Measurements from ENCODE around the gene CAPZB. TPM values are rescaled to one million over a fixed set of nuclear protein-coding genes. Genes with fewer than 3 reads are reported as not detected.

The CAPZB gene
- total RNA-seq, 1 experiment from 2014 or later: 348 TPM

- H3K56ac ChIP-seq (ENCODE audit: insufficient read length, low read depth, low read length): no peak overlapping the region
- peak overlapping the region in 2 of 3 experiments; percentile 67 to 73; a peak in 3 of 7 replicates for H3K27ac Mint-ChIP-seq
- no peak overlapping the region for H2BK120ac ChIP-seq (ENCODE audit: low read depth, low read length, poor library complexity, severe bottlenecking)
- H3K79me2 ChIP-seq (ENCODE audit: insufficient read depth, low read length): no peaks in the 10 kb centered on the region
- no peak overlapping the region for H2AK5ac ChIP-seq (ENCODE audit: insufficient read length, low read length)
- H3K27me3 ChIP-seq (ENCODE audit: insufficient read depth, low read length): no peaks in the 10 kb centered on the region
- H3K27me3 Mint-ChIP-seq (ENCODE audit: low read depth): no peaks in the 10 kb centered on the region; the same call in none of the 2 replicates
- H3K79me1 ChIP-seq (ENCODE audit: insufficient read depth, low read depth, low read length, poor library complexity, severe bottlenecking): no peaks in the 10 kb centered on the region
- no peak overlapping the region for H3K18ac ChIP-seq (ENCODE audit: insufficient read length, low read depth, low read length)
- no peak overlapping the region for H3K4ac ChIP-seq (ENCODE audit: low read depth, low read length)
- H3K27ac ChIP-seq (ENCODE audit: insufficient read length, low read depth, low read length): no peak overlapping the region
- DNase-seq: no peak
- no CpG with 5 or more reads among the region's 15 CpGs for whole genome bisulfite sequencing (ENCODE audit: extremely low coverage, insufficient read length, low lambda C conversion rate)
- no peaks in the 10 kb centered on the region for H3K23me2 ChIP-seq (ENCODE audit: insufficient read length, low read depth, low read length, poor library complexity, severe bottlenecking)
- H3K4me3 Mint-ChIP-seq: no peak overlapping the region
- TF ChIP-seq CTCF (conservative IDR thresholded peaks at IDR 0.05): no peak
- no peak overlapping the region for H4K8ac ChIP-seq (replicated peaks; ENCODE audit: insufficient read length, low read depth, low read length)
- H3K9me3 ChIP-seq (ENCODE audit: control insufficient read depth, low read depth, low read length): no peaks in the 10 kb centered on the region
- no peak overlapping the region for H3K4me2 ChIP-seq (ENCODE audit: insufficient read depth, insufficient read length, low read length)
- H2BK12ac ChIP-seq (ENCODE audit: insufficient read length, low read depth, low read length): no peak overlapping the region
- no peak overlapping the region for H4K91ac ChIP-seq (ENCODE audit: insufficient read length, low read depth, low read length)
- H2BK5ac ChIP-seq (ENCODE audit: insufficient read length, low read length): no peak overlapping the region
- H3K9me3 Mint-ChIP-seq: no peaks in the 10 kb centered on the region
- H3T11ph ChIP-seq (ENCODE audit: low read length): no peak overlapping the region
- no peak overlapping the region for H2AFZ ChIP-seq (ENCODE audit: low read length)
- H3K14ac ChIP-seq (ENCODE audit: insufficient read depth, low read length): no peak overlapping the region
- H4K5ac ChIP-seq (ENCODE audit: insufficient read length, low read depth, low read length): no peak overlapping the region
- no peak overlapping the region for H3K23ac ChIP-seq (ENCODE audit: insufficient read length, low read depth, low read length)
- H4K20me1 ChIP-seq (ENCODE audit: control insufficient read depth, insufficient read depth, insufficient read length): no peaks in the 10 kb centered on the region
- H3K36me3 Mint-ChIP-seq (ENCODE audit: insufficient read depth in 1 of 3, low read depth in 3 of 3): peaks cover 29 to 55% (median 50%) of the 10 kb centered on the region in 3 experiments
- H3K4me1 ChIP-seq (ENCODE audit: insufficient read depth, low read length): no peaks in the 10 kb centered on the region
- H3K4me1 Mint-ChIP-seq: peaks cover 9 to 13% of the 10 kb centered on the region in 2 experiments
- H3K9ac ChIP-seq (ENCODE audit: extremely low read depth, insufficient read length, low read length): no peak overlapping the region
- no peak overlapping the region for H2BK15ac ChIP-seq (ENCODE audit: low read depth, low read length)
- H2BK20ac ChIP-seq (ENCODE audit: low read depth, low read length, poor library complexity, severe bottlenecking): no peak overlapping the region
These were observed 136.7 kb downstream of the CAPZB start for GRCh38 chr1:19348441-19349198.

All from H9 (cell line).